ENCODE measurements around the gene ABHD5.
A peak's percentile ranks its signal among the peaks of the same experiment; 100 is the strongest.

ABHD5 gene

DNA sequence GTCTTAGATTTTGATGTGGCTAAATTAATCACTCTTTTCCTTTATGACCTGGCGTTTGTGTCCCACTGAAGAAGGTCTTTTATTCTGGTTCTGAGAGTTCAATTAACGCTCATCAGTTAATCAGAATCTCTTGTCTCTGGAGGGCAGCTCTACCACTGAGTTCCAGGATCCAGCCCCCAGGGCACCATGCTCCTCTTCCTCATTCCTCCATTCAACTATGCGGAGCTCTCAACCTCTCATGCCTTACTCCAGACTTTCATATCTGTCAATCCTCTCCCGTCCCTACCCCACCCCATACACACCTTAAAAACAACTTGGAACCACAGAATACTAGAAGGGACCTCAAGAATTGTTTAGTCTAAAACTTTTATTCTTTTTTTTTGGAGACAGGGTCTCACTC, 4.8 kb upstream of the ABHD5 start:
- no peak for DNase-seq (ENCODE audit: low read depth in 2 of 2)

DNA sequence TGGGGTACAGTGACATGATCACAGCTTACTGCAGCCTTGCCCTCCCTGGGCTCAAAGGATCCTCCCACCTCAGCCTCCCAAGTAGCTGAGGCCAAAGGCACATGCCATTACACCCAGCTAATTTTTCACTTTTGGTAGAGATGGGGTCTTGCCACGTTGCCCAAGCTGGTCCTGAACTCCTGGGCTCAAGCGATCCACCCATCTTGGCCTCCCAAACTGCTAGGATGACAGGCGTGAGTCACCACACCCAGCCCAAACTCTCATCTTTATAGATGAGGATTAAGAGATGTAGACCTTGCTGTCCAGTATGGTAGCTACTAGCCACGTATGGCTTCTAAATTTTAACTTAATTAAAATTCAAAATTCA, 4.4 kb upstream of the ABHD5 start:
- no peak for DNase-seq (ENCODE audit: low read depth in 2 of 2)

DNA sequence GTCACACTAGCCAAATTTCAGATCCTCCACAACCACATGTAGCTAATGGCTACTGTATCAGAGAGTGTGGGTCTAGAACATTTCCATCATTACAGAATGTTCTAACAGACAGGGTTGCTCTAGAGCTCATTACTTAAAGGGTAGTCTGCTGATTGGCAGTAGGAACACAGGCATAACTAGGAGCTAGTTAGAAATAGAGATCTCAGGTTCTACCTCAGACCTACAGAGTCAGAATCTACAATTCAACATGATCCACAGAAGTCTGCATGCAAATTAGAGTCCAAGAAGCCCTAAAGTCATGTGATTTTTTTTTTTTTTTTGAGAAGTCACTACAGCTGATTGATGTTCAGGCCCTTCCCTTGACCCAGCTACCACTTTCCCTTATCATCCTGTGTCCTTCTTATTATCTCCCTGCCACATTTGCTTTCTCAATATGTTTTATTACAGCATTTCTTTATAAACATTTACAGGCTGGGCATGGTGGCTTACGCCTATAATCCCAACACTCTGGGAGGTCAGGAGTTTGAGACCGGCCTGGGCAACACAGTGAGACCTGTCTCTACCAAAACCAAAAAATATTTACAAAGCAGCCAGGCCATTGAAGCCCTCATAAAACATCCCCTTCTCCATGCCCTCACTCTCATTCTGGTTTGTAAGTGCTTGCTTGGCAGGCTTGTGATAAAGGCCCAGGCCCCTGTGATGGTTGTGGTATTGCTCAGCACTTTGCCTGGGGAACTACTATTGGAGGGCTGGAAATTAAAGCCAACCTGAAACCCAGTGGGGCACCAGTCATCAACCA, 3.8 kb upstream of the ABHD5 start:
- DNase-seq (ENCODE audit: low read depth in 2 of 2): no peak

DNA sequence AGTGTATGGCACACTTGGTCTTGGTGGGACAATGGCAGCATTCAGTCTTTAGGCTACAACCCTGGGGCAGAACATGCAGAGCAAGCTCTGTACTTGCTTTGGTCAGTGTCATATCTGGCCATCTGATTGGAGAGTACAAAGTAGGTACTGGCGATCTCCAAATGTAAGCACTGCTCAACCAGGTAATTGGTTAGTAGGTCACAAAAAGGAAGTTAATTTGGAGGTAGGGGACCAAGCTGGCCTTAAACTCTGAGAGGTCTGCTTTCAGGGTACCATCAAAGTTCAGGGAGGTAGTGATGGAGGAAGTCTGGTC, 3.3 kb upstream of the ABHD5 start:
- DNase-seq (ENCODE audit: low read depth in 2 of 2): no peak

DNA sequence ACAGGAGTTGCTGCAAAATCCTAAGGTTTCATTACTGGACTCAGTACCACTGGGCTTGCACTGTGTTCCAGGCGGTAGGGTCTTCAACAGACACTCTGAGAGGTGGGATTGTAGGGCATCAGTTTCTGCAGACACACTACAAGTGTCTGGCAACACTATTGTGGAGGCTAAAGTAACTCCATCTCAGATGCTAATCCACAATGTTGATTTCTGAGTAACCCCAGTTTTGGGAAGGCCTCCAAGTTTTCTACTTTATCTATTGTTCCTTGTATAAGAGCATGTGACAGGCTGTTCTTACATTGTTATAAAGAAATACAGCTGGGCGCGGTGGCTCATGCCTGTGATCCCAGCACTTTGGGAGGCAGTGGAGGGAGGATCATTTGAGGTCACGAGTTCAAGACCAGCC, 2.5 kb upstream of the ABHD5 start:
- DNase-seq (ENCODE audit: low read depth in 2 of 2): no peak

DNA sequence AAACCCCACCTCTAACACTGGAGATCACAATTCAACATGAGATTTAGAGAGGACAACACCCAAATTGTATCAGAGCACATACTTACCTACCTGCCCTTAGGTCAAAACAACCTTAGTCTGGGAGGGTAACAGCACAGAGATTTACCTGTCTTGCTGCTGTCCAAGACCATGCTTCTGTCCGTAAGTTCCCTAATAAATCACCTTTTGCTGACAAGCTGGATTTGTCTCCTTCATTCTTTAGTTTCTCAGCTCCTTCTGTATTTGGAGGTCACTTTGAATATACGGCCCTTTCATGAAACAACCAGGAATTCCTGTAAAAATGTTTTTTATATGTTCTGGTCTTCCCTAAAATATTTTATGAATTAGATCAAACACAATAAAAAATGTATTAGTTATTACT, 1.6 kb upstream of the ABHD5 start:
- DNase-seq (ENCODE audit: low read depth in 2 of 2): no peak

DNA sequence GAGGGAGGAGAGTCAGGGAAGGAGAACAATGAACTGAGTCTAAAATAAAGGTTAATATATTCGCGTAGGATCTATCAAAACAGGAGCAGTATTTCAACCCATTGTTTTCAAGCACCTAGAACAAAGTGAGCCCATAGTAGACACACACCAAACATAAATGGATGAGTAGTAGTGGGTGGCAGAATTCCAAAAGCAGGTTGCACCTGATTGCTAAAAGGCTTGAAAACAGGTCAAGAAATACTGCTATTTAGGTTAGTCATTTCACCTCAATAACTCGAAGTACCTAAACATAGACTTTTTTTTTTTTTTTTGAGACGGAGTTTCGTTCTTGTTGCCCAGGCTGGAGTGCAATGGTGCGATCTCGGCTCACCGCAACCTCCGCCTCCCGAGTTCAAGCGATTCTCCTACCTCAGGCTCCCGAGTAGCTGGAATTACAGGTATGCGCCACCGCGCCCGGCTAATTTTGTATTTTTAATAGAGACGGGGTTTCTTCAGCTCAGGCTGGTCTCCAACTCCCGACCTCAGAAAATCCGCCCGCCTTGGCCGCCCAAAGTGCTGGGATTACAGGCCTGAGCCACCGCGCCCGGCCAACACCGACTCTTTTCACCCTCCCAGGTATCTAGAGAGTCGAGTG, 855 bp upstream of the ABHD5 start:
- DNase-seq (ENCODE audit: low read depth in 2 of 2): no peak

DNA sequence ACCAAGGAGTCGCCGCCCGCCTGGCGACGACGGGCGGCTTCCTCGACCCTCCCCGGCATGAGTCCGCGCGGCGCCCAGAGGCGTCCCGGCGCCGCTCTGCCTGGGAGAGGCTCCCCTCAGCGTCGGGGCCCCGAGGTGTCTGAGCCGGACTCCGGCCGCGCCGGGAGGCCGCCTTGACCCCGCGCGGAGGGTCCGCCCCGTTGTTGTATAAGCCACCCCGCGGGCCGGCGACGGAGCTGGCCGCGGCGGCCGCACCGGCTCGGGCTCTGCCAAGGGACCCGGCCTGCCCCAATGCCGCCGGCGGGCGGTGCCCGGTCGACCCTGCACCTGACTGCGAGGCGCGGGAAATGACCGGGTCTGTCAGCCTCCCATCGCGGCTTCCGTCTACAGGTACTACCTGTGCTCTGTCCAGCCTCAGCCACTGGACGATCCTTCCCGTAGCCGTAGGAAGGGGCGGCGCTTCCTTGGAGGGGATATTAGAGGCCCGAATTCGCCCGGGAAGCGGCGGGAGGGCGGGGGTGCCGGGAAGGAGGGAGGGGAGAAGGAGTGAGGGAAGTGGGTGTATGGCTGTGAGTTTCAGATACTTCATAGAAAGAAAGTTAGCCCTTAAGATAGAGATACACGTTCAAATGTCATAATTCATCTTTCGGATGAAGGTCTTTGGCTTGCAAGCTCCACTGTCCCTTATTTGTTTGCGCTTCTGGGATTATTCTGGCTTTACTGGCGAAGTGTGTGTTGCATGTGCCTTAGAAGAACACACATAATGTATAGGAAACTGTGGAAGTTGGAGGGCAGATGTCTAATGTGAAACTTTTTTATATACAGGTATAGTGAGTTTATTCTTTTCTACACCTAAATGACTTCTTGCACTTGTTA, 620 bp downstream of the ABHD5 start:
- DNase-seq (ENCODE audit: low read depth in 2 of 2): peak in 1 of 2 experiments; percentile 3

DNA sequence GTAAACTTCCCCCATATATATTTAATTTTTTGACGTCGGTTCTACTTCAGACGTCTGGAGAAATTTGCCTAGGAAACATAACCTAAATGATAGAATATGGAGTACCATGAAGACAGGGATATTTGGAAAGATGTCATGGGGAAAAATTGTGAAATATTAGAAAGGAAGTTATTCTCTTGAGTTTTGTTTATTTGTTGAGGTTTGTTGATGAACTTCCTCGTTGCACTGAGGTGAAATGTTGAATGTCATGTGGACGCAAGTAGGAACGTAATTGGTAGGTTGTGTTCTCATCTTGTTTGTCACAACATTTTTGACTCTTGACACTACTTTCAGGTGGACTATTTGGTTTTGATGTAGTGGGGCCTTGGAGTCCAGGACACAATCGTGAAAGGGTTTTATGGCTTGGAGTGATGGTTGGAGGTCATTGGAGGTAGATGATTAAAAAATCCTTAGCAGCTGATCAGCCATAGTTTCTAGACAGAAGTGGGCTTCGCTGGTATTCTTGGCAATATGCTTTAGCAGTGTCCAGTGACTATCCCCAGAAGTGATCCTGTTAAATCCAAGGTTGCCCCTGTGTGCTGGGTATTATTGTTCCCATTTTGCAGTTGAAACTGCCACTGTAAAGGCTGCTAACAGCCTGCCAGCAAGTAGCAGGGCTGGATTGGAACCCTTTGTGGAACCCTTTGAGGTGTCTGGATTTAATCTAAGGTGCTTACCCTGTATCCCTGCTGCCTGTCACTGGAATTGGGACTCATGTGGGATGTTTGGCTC, 1.5 kb downstream of the ABHD5 start:
- no peak for DNase-seq (ENCODE audit: low read depth in 2 of 2)

DNA sequence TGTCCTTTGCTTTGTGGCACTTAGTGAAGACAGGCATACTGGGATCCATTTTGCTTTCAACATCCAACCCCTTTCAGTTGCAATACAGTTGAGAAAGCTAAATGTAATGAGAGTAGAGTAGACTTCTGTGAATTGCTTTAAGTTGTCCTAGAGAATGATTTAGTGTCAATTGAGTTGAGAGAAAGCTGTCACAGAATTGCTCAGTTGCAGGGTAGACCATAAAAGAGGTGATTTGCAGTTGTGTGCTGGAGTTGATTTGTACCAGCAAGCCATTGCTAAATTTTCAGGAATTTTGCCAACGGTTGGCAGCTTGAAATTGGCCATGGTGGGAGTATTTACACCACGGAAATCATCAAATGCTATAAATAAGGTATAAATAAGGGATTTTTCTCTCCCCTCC, 2.2 kb downstream of the ABHD5 start:
- DNase-seq (ENCODE audit: low read depth in 2 of 2): no peak

DNA sequence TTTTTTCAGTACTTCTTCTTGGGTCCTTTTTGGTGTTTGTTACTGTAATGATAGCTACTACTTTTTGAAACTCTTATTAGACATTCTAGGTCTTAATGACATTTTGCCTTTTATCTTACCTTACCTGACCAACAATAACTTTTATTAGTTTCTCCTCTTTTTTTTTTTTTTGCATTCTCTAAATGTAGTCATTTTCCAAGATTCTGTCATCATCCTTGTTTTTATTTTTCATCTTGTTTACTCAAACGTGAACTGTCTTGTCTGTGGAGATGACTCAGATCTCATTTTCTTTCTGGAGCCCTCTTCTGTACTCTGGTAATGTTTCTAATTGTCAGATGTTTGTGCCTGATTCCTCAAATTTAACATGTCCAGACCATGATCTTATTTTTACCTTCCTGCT, 2.9 kb downstream of the ABHD5 start:
- DNase-seq (ENCODE audit: low read depth in 2 of 2): no peak

DNA sequence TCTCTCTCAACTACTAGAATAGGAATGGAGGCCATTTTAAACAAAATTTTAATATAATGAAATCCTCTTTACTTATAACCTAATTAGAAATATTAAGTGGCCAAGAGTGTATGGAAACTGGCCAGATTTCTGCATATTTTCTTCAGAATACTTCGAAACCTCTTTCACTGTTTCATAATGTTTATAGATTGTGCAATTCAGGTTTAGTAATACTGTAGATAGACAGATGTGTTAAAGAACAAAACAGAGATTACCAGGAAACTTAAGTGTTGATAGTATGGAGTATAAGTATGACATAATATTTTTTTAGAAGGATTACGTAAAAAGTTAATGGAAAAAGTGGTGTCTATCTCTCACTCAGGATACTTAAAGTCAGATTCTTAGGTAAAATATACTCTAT, 4.7 kb downstream of the ABHD5 start:
- DNase-seq (ENCODE audit: low read depth in 2 of 2): peak; percentile 67 to 68

DNA sequence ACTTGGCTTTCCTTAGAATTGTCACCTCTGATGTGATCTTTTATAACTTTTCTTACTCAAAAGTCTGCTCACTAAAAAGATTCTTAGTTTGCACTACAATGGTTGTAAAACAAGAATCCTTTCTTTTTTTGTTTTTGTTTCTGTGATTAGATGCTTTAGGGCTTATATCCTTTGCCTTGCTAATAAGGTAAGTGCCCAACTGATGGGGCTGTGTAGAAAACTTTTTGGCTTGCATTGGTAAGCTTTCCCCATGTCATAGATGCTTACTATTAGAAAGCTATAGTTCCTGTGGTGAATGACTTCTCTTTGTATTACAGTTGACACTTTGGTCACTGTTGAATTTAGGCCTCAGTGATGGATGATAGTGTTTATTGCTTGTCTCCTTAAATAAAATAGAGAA, 5.1 kb downstream of the ABHD5 start:
- no peak for DNase-seq (ENCODE audit: low read depth in 2 of 2)

DNA sequence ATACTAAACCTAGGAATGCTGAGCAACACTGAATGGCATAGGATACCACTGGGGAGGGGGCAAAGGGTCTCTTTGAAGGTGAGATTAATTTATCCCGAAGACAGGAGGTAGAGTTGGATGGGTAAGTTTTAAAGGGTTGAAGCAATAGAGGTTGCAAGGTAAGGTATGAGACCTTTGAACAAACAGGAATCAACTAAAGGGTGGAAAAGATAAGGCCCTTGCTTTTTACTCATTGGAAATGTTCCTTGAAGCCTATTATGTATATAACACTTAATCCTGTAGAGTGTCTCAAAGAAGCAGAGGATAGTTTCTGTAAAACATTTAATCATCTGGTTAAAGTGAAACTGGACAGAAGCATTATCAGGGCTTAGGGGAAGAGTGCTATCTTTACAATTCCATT, 5.7 kb downstream of the ABHD5 start:
- no peak for DNase-seq (ENCODE audit: low read depth in 2 of 2)

DNA sequence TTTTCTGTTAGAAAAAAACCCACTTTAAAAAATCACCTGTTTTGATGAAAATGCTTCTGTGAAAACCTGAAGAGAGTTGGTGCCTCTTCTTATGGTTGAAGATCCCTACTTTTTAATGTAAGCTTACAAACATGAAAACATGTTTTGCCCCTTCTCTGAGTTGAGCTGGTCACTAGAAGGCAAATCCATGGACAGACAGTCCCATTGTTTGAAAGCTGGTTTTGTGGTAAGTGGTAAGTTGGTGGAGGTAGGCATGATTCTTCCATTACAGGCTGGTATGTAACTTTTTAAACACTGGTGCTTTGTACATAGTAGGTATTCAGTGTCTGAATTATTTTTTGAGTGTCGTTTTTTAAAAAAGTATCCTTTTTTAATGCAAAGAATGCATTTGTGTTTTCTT, 6.1 kb downstream of the ABHD5 start:
- DNase-seq (ENCODE audit: low read depth in 2 of 2): no peak

DNA sequence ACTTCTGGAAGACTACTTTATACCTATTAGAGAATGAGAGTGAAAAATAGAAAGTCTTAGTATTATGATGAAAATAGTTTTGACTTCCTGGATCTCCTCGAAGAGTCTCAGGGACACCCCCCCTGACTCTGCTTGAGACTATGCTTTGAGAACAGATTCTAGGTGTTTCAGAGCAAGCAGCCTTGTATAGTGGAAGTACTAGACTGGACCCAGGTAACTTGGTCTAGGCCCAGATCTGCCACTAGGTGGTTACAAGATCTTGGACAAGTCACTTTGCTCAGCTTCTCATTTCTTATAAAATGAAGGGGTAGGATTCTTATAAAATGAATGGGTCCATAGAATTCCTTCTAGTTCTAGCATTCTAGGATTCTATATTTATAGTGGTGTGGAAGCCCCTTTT, 9.1 kb downstream of the ABHD5 start:
- DNase-seq (ENCODE audit: low read depth in 2 of 2): no peak

DNA sequence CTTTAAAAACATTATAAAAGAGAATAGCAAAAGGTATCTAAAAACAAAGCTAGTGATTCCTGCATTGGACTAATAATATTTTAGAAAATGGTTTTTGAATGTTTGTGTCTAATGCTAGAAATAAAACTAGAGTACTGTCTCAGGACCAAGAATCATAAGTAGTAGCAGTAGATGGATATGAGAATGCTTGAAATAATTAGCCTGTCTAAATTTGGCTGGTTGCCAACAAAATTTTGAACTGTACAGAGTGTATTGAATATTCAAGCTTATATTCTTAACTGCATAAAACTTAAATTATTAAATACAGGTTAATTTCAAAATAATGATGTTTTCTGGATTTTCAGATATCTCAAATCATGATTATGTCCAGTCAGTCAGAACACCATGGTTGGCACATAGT, 14.0 kb downstream of the ABHD5 start:
- no peak for DNase-seq (ENCODE audit: low read depth in 2 of 2)

DNA sequence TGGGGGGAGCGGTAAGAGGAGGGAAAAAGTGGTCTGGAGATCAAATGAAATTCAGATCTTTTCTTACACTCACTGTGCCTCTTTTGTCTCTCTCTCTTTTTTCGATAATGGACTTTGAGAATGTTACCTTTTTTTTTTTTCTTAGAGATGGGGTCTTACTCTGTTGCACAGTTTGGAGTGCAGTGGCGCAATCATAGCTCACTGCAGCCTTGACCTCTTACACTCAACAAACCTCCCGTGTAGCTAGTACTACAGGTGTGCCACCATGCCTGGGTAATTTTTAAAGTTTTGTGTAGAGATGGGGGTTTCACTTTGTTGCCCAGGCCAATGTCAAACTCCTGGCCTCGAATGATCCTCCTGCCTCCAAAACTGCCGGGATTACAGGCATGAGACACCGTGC, 15.6 kb downstream of the ABHD5 start:
- DNase-seq (ENCODE audit: low read depth in 2 of 2): no peak

DNA sequence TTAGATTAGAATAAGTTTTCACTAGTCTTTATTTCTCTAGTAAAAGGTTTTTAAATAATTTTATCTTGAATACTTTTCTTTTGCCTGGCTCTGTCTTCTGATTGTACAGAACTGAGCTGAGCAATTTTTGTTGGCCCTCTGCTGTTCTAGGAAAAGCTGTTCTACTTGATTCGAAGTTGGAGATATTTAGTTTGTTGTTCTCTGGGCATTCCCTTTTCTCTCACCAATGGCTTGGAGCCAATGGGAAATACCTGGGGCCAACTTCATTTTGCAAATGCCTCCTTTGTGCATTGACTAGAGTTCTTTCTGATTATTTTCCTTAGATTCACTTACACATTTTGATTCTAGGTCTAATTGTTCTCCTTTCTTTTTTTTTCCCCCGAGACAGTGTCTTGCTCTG, 16.5 kb downstream of the ABHD5 start:
- DNase-seq (ENCODE audit: low read depth in 2 of 2): no peak

DNA sequence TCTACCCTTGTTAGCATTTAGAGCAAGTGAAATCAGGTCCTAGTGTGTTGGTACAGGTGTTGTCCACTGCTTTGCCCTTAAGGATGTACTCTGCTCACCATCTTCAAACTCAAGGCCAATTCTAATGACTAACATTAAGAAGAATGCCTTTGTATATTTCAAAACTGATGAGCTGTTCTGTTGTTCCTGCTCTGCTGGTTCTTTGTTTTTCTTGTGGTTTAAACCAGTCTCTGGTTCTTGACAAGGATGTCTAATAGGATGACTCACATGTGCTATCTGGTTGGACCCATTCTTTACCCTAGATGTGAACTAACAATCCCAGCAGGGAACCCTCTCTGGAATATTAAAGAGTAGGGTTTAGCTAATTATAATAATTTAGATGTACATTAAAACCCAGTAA, 17.3 kb downstream of the ABHD5 start:
- peak; percentile 58 to 62 for DNase-seq (ENCODE audit: low read depth in 2 of 2)

DNA sequence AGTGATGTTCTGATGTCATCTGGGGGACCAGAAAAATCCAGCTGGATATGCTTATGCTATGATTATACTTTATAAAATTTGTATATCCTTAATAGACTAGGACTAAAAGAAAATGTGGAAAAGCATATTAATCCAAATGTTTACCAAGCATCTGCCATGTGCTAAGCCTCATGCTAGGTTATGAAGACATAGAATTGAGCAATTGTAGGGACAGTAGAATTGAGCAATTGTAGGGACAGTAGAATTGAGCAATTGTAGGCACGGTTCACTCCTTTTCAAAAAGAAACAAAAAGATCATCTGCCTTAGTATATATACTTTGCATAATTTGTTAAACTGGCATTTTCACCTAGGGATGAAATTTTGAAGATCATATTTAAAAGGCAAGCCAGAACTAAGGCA, 18.3 kb downstream of the ABHD5 start:
- no peak for DNase-seq (ENCODE audit: low read depth in 2 of 2)

DNA sequence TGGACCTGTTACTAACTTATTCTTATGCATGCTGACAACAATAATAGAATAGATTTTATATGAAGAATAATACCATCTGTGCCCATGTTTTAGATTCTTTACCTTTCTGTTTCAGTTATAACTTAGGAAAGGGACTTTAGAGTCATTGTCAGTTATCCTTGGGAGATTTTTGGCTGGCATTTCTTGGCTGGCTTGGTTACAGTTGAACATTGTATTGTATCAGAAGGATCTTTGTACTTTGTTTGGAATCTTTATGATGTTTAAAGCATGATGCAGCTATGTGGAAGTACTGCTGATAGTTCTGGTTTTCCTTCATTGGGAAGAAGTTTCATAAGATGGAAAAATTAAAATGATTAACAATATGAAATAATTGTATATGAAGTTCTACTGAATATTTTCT, 19.9 kb downstream of the ABHD5 start:
- DNase-seq (ENCODE audit: low read depth in 2 of 2): no peak
